Sigmoid colon (tissue), 7 donors: Measurements from ENCODE around the gene TOX2. TPM values are rescaled to one million over a fixed set of nuclear protein-coding genes. Genes with fewer than 3 reads are reported as not detected.
A peak's percentile ranks its signal among the peaks of the same experiment; 100 is the strongest.

Experiments used
- DNase-seq: peaks from one replicate; pipeline ENCODE4 v3.0.0-alpha.2; 2019
- H3K27ac ChIP-seq, 4 donors: fragments of 200-600 bp; sonication (generic); one replicate each; pipeline ENCODE4 v1.5.1; 2016 to 2019; ENCODE audit warnings: mild to moderate bottlenecking in 1 of 4
- H3K27me3 ChIP-seq, 3 donors: fragments of 200-600 bp; sonication (generic); one replicate each; pipeline ENCODE4 v1.5.1; 2019; ENCODE audit warnings: mild to moderate bottlenecking in 1 of 3
- H3K36me3 ChIP-seq, 4 donors: fragments of 200-600 bp; sonication (generic); one replicate each; pipeline ENCODE4 v1.5.1; 2016 to 2019
- H3K4me1 ChIP-seq, 4 donors: fragments of 200-600 bp; sonication (generic); one replicate each; pipeline ENCODE4 v1.5.1; 2017 to 2019
- H3K4me3 ChIP-seq, 4 donors: fragments of 200-600 bp; sonication (generic); one replicate each; pipeline ENCODE4 v1.5.1; 2017 to 2019; ENCODE audit warnings: mild to moderate bottlenecking in 2 of 4, moderate library complexity in 1 of 4
- H3K9me3 ChIP-seq, 4 donors: fragments of 200-600 bp in 3 of 4; sonication (generic) in 3 of 4; one replicate each; pipeline versions ENCODE4 v1.5.1 to v1.6.1; 2013 to 2019
- EP300 ChIP-seq, 4 donors: sonication (generic); formaldehyde crosslinking; IDR thresholded peaks; one replicate each; pipeline ENCODE4 v1.6.1; 2017; ENCODE audit warnings: antibody characterized with exemption in 4 of 4
- POLR2A ChIP-seq, 2 donors: fragments of 450-650 bp; IDR thresholded peaks; one replicate each; pipeline ENCODE4 v1.6.1; 2016; ENCODE audit warnings: antibody characterized with exemption in 2 of 2, mild to moderate bottlenecking in 2 of 2, moderate library complexity in 2 of 2
- POLR2AphosphoS5 ChIP-seq, 4 donors: sonication (generic); formaldehyde crosslinking; IDR thresholded peaks; one replicate each; pipeline ENCODE4 v1.6.1; 2017; ENCODE audit warnings: antibody characterized with exemption in 4 of 4
- WGBS, 2 donors: extraction: QIAGEN DNeasy Blood & Tissue Kit; methylation state at CpG; one replicate each; pipeline ENCODE4 v1.1.7; 2013; 5-methylcytosine and 5-hydroxymethylcytosine counted together
- intact Hi-C: fragments of 100-400 bp; cut with DNase I; formaldehyde crosslinking; loops from one replicate; pipeline ENCODE4 v1.15.1; 2023
- polyA plus RNA-seq, 3 donors: library from polyadenylated mRNA; stranded (reverse); fragments of 200-250 nt; gene quantifications; one replicate each; pipeline ENCODE4 v1.2.3, GENCODE V29; 2013
- total RNA-seq, 4 donors: library from RNA; depleted of rRNA; stranded (reverse); fragments of >200 nt; gene quantifications; one replicate each; pipeline ENCODE4 v1.1.0, GENCODE V29; 2016
- TF ChIP-seq, protein P1 (sequence below), 4 experiments: fragments of 450-650 bp in 3 of 4; fragments of 200-600 bp in 1 of 4; IDR thresholded peaks; one replicate each; pipeline ENCODE4 v1.5.1; 2016 to 2019; ENCODE audit warnings: antibody characterized with exemption in 4 of 4, mild to moderate bottlenecking in 3 of 4, moderate library complexity in 2 of 4
- donor health status: healthy with polysubstance abuse.
- donor health status: Bipolar disorder and iron deficiency.
- donor health status: healthy.

TOX2 gene
- total and polyA plus RNA-seq, 7 donors: 0.27 to 8.1 (median 1.7) TPM

DNA sequence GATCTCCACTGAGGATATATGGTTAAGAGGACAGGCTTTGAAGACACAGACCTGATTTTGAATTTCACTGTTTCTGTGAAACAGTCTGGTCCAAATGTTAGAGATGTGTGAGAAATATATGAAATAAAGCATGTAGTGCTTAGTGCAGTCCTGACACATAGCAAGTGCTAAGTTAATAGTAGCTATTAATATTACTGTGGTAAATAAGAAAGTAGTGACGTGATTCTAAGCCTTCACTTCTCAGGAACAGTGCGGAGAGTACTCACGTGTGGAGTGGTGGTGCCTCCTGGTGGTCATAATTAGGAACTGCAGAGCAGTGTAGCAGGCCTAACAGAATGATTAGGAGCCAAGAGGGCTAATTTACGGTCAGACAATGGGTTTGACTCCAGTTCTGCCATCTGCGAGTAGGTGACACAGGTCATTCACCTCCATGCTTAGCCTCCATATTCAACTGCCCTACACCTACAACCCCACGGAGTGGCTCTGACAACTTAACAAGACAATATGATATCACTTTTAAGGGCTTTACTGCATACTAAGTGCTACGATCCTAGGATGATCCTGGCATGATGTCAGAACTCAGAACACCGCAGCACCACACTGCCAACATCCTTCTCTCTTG, 166.1 kb downstream of the TOX2 start:
- Histone ChIP-seq H3K27ac (no peak overlapping the region), H3K27me3 (no peaks in the 10 kb centered on the region), H3K4me3 (no peak overlapping the region), H3K36me3 (no peaks in the 10 kb centered on the region), H3K9me3 (no peaks in the 10 kb centered on the region), H3K4me1 (peaks cover 0 to 25% (median 7%) of the 10 kb centered on the region in 4 donors)
- WGBS, 2 donors: 11 to 21% methylated on average over 8 of the region's 8 CpGs
- no peak for TF ChIP-seq EP300 (IDR thresholded peaks at IDR 0.05)
- TF ChIP-seq POLR2AphosphoS5 (IDR thresholded peaks at IDR 0.05): peak in 1 of 4 donors; percentile 30
- TF ChIP-seq, protein P1, sequence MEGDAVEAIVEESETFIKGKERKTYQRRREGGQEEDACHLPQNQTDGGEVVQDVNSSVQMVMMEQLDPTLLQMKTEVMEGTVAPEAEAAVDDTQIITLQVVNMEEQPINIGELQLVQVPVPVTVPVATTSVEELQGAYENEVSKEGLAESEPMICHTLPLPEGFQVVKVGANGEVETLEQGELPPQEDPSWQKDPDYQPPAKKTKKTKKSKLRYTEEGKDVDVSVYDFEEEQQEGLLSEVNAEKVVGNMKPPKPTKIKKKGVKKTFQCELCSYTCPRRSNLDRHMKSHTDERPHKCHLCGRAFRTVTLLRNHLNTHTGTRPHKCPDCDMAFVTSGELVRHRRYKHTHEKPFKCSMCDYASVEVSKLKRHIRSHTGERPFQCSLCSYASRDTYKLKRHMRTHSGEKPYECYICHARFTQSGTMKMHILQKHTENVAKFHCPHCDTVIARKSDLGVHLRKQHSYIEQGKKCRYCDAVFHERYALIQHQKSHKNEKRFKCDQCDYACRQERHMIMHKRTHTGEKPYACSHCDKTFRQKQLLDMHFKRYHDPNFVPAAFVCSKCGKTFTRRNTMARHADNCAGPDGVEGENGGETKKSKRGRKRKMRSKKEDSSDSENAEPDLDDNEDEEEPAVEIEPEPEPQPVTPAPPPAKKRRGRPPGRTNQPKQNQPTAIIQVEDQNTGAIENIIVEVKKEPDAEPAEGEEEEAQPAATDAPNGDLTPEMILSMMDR (IDR thresholded peaks at IDR 0.05): peak; percentile 95 to 99 (median 98)
- TF ChIP-seq POLR2A (IDR thresholded peaks at IDR 0.05): no peak
- peak; percentile 84 for DNase-seq
- intact Hi-C loops: loop anchor here (1.0 to 5.0 kb wide), 4 partner anchors 63 to 543 kb away; no protein-coding TSS in a partner anchor

DNA sequence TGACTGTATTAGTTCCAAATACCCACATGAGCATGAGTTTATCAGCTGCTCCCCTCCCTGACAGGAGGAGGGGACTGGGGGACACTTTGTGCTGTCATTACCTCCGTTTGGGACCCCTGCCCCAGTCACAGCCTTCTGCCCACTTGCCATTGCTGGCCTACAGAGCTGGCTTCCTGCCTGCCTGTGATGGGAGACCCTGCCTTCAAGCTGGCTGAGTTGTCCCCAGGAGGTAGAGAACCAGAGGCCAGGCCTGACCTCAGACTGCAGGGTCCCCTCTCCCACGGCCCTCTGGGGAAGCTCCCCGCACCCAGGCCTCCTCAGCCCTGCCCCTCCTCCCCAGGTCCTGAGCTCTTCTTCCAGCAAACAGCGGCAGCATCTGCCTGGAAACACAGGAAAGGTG, 166.8 kb downstream of the TOX2 start:
- Histone ChIP-seq H3K36me3 (no peaks in the 10 kb centered on the region), H3K27me3 (no peaks in the 10 kb centered on the region), H3K4me3 (no peak overlapping the region), H3K4me1 (peaks cover 0 to 25% (median 7%) of the 10 kb centered on the region in 4 donors), H3K27ac (no peak overlapping the region), H3K9me3 (no peaks in the 10 kb centered on the region)
- no peak for DNase-seq
- 67 to 70% methylated on average over 4 of the region's 4 CpGs for WGBS, 2 donors
- intact Hi-C loops: loop anchor here (5.0 kb wide), 3 partner anchors 64 to 544 kb away; no protein-coding TSS in a partner anchor
- TF ChIP-seq POLR2A (IDR thresholded peaks at IDR 0.05) (no peak), POLR2AphosphoS5 (IDR thresholded peaks at IDR 0.05) (no peak)

DNA sequence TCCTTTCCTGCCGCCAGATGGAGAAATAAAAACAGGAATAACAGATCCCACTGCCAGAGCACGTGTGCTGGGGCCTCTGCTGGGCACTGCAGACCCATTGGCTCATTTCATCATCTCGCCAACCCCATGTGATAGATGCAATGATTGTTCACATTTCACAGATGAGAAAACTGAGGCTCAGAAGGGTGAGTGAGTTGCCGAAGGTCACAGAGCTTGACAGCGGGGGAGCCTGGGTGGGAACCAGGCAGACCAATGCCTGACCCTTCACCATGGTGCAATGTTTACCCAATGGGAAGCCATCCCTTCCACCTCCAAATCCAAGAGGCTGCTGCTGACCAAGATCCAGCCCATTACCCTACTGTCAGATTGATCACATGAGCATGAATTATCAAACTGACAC, 167.2 kb downstream of the TOX2 start:
- Histone ChIP-seq H3K36me3 (no peaks in the 10 kb centered on the region), H3K4me1 (peaks cover 0 to 26% (median 11%) of the 10 kb centered on the region in 4 donors), H3K9me3 (no peaks in the 10 kb centered on the region), H3K4me3 (no peak overlapping the region), H3K27me3 (no peaks in the 10 kb centered on the region), H3K27ac (no peak overlapping the region)
- no peak for DNase-seq
- no peak for TF ChIP-seq EP300 (IDR thresholded peaks at IDR 0.05)
- no peak for TF ChIP-seq POLR2AphosphoS5 (IDR thresholded peaks at IDR 0.05)
- TF ChIP-seq POLR2A (IDR thresholded peaks at IDR 0.05): no peak
- TF ChIP-seq, protein P1 (IDR thresholded peaks at IDR 0.05): no peak
- 81 to 83% methylated on average over 5 of the region's 5 CpGs for WGBS, 2 donors
- intact Hi-C loops: loop anchor here (5.0 kb wide), 3 partner anchors 65 to 545 kb away; no protein-coding TSS in a partner anchor

DNA sequence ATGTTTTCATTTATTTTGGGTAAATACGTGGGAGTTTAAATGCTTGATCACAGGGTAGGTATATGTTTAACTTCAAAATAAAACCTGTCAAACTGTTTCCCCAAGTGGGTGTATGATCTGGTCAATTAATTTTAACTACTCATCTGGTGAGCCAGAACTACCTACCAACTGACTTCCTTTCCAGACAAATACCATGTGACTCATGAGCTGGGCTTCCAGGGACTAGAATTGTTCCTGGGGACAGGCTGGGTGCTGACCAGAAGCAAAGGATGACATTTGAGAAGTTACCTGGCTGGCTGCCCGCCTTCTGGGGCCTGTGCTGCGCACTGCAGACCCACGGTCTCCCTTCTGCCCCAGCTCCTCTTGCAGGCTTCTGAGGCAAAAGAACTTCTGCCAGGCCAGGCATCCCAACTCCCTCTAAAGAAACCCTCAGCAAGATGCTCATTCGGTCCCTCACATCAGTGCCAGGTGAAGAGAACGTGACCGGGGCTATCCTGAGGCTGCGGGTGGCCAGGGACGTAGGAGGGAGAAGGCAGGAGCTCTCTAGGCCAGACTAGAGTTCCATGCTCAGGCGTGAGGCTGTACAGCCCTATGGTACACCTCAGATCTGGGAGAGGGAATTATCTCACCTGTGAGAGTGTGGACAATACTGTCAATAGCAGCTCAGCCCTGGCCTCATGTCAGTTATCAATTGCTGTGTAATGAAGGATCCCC, 168.7 kb downstream of the TOX2 start:
- Histone ChIP-seq H3K27me3 (no peaks in the 10 kb centered on the region), H3K4me1 (peaks cover 0 to 37% (median 22%) of the 10 kb centered on the region in 4 donors), H3K9me3 (no peaks in the 10 kb centered on the region), H3K27ac (peak overlapping the region in 3 of 4 donors; percentile 20 to 45 (median 28)), H3K36me3 (no peaks in the 10 kb centered on the region), H3K4me3 (no peak overlapping the region)
- no peak for TF ChIP-seq POLR2A (IDR thresholded peaks at IDR 0.05)
- TF ChIP-seq, protein P1 (IDR thresholded peaks at IDR 0.05): no peak
- no peak for TF ChIP-seq EP300 (IDR thresholded peaks at IDR 0.05)
- TF ChIP-seq POLR2AphosphoS5 (IDR thresholded peaks at IDR 0.05): no peak
- WGBS, 2 donors: 90 to 91% methylated on average over 10 of the region's 10 CpGs
- no peak for DNase-seq
- intact Hi-C loops: loop anchor here (5.0 kb wide), 3 partner anchors 66 to 546 kb away; no protein-coding TSS in a partner anchor

DNA sequence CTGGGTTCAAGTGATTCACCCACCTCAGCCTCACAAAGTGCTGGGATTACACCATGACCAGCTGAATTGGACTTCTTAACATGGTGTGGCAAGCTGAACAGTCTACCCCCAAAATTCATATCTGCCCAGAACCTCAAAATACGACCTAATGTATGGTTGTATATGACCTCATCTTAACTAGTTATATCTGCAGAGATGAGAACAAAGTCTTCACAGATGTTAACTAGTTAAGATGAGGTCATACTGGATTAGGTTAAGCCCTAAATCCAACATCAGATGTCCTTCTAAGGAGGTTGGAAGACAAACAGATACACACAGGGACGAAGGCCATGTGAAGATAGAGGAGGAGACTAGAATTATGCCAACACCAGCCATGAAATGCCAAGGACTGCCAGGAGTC, 169.8 kb downstream of the TOX2 start:
- H3K4me3 ChIP-seq: no peak overlapping the region
- no peaks in the 10 kb centered on the region for H3K9me3 ChIP-seq
- peak overlapping the region in 1 of 4 donors; percentile 45 for H3K27ac ChIP-seq
- no peak for TF ChIP-seq POLR2AphosphoS5 (IDR thresholded peaks at IDR 0.05)
- no peak for TF ChIP-seq EP300 (IDR thresholded peaks at IDR 0.05)
- TF ChIP-seq, protein P1 (IDR thresholded peaks at IDR 0.05): no peak
- no peak for TF ChIP-seq POLR2A (IDR thresholded peaks at IDR 0.05)
- WGBS, 2 donors: 73 to 79% methylated on average over 2 of the region's 2 CpGs
- intact Hi-C loops: loop anchor here (5.0 kb wide), 3 partner anchors 67 to 547 kb away; no protein-coding TSS in a partner anchor
- no peaks in the 10 kb centered on the region for H3K27me3 ChIP-seq
- no peaks in the 10 kb centered on the region for H3K36me3 ChIP-seq
- no peak for DNase-seq
- H3K4me1 ChIP-seq: peaks cover 0 to 37% (median 22%) of the 10 kb centered on the region in 4 donors
